IMR-90 (cell line): ENCODE results near the gene PIP4K2A.

Experiments
- CEBPB ChIP-seq: IDR thresholded peaks from 2 replicates; pipeline ENCODE4 v1.6.1; 2012; ENCODE audit warnings: low read depth, low read length, improper control_type of control experiment
- CTCF ChIP-seq: conservative IDR thresholded peaks from 2 replicates; pipeline ENCODE4 v1.5.1; 2012; ENCODE audit warnings: mild to moderate bottlenecking, low read depth, low read length, improper control_type of control experiment
- FOS ChIP-seq: fragments of 150-350 bp; IDR thresholded peaks from 2 replicates; pipeline ENCODE4 v1.6.1; 2016; ENCODE audit warnings: low read depth, low read length
- MAFK ChIP-seq: IDR thresholded peaks from 2 replicates; pipeline ENCODE4 v1.6.1; 2012; ENCODE audit warnings: low read depth, low read length, improper control_type of control experiment
- POLR2A ChIP-seq: IDR thresholded peaks from 2 replicates; pipeline ENCODE4 v1.6.1; 2012; ENCODE audit warnings: mild to moderate bottlenecking, low read depth, low read length
- RFX5 ChIP-seq: IDR thresholded peaks from 2 replicates; pipeline ENCODE4 v1.8.0; 2012; ENCODE audit warnings: low read depth, mild to moderate bottlenecking, low read length, moderate library complexity
- TF ChIP-seq, protein P1 (sequence below): fragments of 150-350 bp; IDR thresholded peaks from 2 replicates; pipeline ENCODE4 v1.6.1; 2016; ENCODE audit warnings: low read depth, mild to moderate bottlenecking, low read length, moderate library complexity, borderline replicate concordance

- TF ChIP-seq POLR2A (no peak), CTCF (no peak), MAFK (no peak), RFX5 (no peak), FOS (no peak), CEBPB (no peak)
- TF ChIP-seq, protein P1, sequence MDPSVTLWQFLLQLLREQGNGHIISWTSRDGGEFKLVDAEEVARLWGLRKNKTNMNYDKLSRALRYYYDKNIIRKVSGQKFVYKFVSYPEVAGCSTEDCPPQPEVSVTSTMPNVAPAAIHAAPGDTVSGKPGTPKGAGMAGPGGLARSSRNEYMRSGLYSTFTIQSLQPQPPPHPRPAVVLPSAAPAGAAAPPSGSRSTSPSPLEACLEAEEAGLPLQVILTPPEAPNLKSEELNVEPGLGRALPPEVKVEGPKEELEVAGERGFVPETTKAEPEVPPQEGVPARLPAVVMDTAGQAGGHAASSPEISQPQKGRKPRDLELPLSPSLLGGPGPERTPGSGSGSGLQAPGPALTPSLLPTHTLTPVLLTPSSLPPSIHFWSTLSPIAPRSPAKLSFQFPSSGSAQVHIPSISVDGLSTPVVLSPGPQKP: no peak
Observed at GRCh38 chr10:22701132-22701826, 13.1 kb downstream of the PIP4K2A start.
